ENCODE data around the gene SAMHD1. TPM values are rescaled to one million over a fixed set of nuclear protein-coding genes. Genes with fewer than 3 reads are reported as not detected.
A peak's percentile ranks its signal among the peaks of the same experiment; 100 is the strongest.
"Not testable (repeated sequence)": the region's sequence is repeated elsewhere in the genome, so short reads cannot be mapped to it uniquely, and the experiment has no call there.

The SAMHD1 gene
- 24.3 and 29.5 TPM in 2 replicates for total RNA-seq (2014; rRNA removed; shearing (Covaris generic))

- peak; percentile 99 for DNase-seq (ENCODE audit: low spot score)
Observed at GRCh38 chr20:36951198-36951978, at the start of gene SAMHD1. SAMHD1 (minus strand) TSS chr20:36951708; CDS start chr20:36951643, 65 bp downstream.

GRCh38 chr20:37000171-37000570, 48.7 kb upstream of the SAMHD1 start:
- DNase-seq (ENCODE audit: low spot score): not testable (repeated sequence)

- no peak for DNase-seq (ENCODE audit: low spot score)
Observed at GRCh38 chr20:36998652-36999051, 47.1 kb upstream of the SAMHD1 start.

- no peak for DNase-seq (ENCODE audit: low spot score)
Observed at GRCh38 chr20:36997121-36997520, 45.6 kb upstream of the SAMHD1 start.

- DNase-seq (ENCODE audit: low spot score): not testable (repeated sequence)
Observed at GRCh38 chr20:36994221-36994620, 42.7 kb upstream of the SAMHD1 start.

GRCh38 chr20:36992802-36993334, 41.4 kb upstream of the SAMHD1 start:
- no peak for DNase-seq (ENCODE audit: low spot score)

GRCh38 chr20:36991703-36992102, 40.2 kb upstream of the SAMHD1 start:
- DNase-seq (ENCODE audit: low spot score): no peak

DNA sequence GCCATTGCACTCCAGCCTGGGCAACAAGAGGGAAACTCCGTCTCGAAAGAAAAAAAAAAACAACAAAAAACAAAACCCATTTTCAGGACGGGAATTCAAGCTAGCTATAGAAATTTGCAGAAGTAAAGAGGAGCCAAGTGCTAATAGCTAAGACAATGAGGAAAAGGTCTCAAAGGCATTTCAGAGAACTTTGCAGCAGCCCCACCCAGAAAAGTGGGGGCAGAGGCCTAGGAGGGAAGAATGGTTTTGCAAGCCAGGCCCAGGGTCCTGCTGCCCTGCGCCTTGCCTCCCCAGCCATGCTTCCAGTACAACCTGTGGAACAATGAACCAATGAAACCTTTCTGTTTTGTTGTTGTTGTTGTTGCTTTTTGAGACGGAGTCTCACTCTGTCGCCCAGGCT, 38.3 kb upstream of the SAMHD1 start:
- DNase-seq (ENCODE audit: low spot score): no peak

DNA sequence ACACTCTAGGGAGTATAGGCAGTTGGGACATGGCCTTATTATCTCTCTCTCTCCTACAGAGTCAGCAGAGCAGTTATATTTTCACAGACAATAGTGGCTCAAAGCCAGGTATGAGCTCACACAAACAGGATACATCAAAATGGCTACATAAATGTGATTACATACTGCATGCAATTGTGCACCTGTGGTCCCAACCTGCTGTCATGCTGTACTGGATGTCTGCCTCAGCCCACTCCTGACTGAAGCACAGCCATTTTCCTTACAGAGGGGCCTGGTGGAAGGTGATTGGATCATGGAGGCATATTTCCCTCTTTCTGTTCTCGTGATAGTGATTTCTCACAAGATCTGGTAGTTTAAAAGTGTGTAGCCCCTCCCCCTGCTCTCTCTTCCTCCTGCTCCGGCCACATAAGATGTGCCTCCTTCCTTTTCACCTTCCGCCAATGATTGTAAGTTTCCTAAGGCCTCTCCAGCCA, 37.0 kb upstream of the SAMHD1 start:
- peak; percentile 49 for DNase-seq (ENCODE audit: low spot score)

DNA sequence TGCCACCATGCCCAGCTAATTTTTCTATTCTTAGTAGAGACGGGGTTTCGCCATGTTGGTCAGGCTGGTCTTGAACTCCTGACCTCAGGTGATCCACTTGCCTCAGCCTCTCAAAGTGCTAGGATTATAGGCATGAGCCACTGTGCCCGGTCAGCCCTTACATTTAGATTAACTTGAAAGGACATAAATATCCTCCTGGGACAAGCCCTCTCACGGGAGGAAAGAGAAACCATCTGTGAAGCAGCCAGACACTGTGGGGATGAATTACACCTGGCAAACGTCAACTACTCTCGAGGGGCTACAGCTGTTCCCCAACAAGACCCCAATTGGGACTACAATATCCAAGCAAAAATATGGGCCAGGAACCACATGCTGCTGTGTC, 32.7 kb upstream of the SAMHD1 start:
- no peak for DNase-seq (ENCODE audit: low spot score)

DNA sequence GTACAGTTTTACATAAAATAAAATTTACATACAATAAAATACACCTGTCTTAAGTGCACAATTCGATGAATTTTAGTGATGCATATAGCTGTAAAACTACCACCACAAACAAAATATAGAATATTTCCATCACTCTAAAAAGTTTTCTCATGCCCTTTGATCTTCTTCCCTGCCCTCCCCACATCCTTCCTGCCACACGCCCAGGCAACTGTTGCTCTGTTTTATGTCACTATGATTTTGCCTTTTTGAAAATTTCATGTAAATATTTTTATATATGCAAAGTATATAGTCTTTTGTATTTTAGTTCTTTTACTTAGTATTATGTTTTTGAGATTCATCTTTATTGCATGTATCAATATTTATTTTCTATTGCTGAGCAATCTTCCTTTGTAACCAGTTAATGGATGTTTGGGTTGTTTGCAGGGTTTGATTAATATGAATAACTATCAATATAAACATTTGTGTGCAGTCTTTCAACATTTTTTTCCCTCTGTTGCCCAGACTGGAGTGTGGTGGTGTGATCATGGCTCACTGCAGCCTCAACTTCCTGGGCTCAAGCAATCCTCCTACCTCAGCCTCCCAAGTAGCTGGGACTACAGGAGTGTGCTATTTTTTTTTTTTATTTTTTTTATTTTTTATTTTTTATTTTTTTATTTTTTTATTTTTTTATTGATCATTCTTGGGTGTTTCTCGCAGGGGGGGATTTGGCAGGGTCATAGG, 23.8 kb upstream of the SAMHD1 start:
- no peak for DNase-seq (ENCODE audit: low spot score)

- no peak for DNase-seq (ENCODE audit: low spot score)
Observed at GRCh38 chr20:36974660-36975059, 23.2 kb upstream of the SAMHD1 start.

- DNase-seq (ENCODE audit: low spot score): no peak
Observed at GRCh38 chr20:36971103-36971502, 19.6 kb upstream of the SAMHD1 start.

GRCh38 chr20:36969478-36970186, 18.1 kb upstream of the SAMHD1 start:
- DNase-seq (ENCODE audit: low spot score): no peak

GRCh38 chr20:36969051-36969450, 17.5 kb upstream of the SAMHD1 start:
- no peak for DNase-seq (ENCODE audit: low spot score)

DNA sequence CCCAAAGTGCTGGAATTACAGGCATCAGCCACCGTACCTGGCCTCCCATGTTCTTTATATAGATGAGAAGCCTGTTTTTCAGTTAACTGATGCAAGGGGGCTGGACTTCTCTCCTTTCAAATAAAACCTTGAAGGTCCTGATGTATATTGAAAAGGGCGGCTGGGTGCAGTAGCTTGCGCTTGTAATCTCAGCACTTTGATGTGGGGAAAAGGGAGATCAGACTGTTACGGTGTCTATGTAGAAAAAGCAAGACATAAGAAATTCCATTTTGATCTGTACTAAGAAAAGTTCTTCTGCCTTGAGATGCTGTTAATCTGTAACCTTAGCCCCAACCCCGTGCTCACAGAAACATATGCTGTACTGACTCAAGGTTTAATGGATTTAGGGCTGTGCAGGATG, 16.1 kb upstream of the SAMHD1 start:
- no peak for DNase-seq (ENCODE audit: low spot score)

GRCh38 chr20:36966965-36967364, 15.5 kb upstream of the SAMHD1 start:
- DNase-seq (ENCODE audit: low spot score): not testable (repeated sequence)

- DNase-seq (ENCODE audit: low spot score): not testable (repeated sequence)
Observed at GRCh38 chr20:36962354-36962941, 10.9 kb upstream of the SAMHD1 start.

DNA sequence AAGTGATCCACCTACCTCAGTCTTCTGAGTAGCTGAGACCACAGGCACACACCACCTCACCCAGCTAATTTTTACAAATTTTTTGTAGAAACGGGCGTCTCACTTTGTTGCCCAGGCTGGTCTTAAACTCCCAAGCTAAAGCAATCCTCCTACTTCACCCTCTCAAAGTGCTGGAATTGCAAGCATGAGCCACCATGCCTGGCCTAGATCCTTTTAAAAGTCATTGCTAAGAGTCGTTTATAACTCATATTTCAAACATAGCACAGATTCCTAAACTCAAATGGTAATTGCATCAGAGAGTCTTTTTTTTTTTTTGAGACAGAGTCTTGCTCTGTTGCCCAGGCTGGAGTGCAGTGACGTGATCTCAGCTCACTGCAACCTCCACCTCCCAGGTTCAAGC, 7.7 kb upstream of the SAMHD1 start:
- no peak for DNase-seq (ENCODE audit: low spot score)

- no peak for DNase-seq (ENCODE audit: low spot score)
Observed at GRCh38 chr20:36957875-36958667, 6.6 kb upstream of the SAMHD1 start.

DNA sequence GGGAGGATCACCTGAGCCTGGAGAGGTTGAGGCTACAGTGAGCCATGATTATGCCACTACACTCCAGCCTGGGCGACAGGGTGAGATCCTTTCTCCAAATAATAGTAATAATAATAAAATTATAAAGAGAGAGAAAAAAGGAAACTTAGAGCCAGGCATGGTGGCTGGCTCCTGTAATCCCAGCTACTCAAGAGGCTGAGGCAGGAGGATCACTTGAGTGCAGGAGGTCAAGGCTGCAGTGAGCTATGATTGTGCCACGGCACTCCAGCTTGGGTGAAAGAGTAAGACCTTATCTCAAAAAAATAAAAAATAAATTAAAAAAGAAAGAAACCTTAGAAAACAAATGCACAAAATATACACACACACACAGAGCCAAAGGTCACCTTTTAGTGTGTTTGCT, 5.2 kb upstream of the SAMHD1 start:
- DNase-seq (ENCODE audit: low spot score): no peak
